ENCODE data around the gene GCGR. TPM values are rescaled to one million over a fixed set of nuclear protein-coding genes. Genes with fewer than 3 reads are reported as not detected.

The GCGR gene
- total RNA-seq, 4 donors from 2014 or later = not detected

GRCh38 chr17:81860756-81861568, 57.0 kb downstream of the GCGR start:
- Histone ChIP-seq H3K4me3 (peak overlapping the region; percentile 73 to 97 (median 91)), H3K9me3 (no peaks in the 10 kb centered on the region), H3K27ac (peak overlapping the region; percentile 96 to 100 (median 99)), H3K27me3 (no peaks in the 10 kb centered on the region), H3K36me3 (peaks cover 0 to 52% (median 0%) of the 10 kb centered on the region in 3 donors), H3K4me1 (peaks cover 31 to 85% (median 46%) of the 10 kb centered on the region in 3 donors)
- TF ChIP-seq POLR2A (IDR thresholded peaks at IDR 0.05) (peak in 3 of 4 donors; percentile 92 to 99 (median 99)), CTCF (IDR thresholded peaks at IDR 0.05) (peak in 1 of 6 experiments; percentile 4)
- intact Hi-C loops (cut with DNase I) = no loop called here
- 0% methylated on average over 29 of the region's 74 CpGs; no CpG with 5 or more reads in 1 of the 2 donors for WGBS, 2 donors
- DNase-seq = peak; percentile 96

GRCh38 chr17:81863123-81863675, 59.2 kb downstream of the GCGR start:
- no peak for TF ChIP-seq CTCF (IDR thresholded peaks at IDR 0.05)
- no peak for TF ChIP-seq POLR2A (IDR thresholded peaks at IDR 0.05)
- DNase-seq = no peak
- intact Hi-C loops (cut with DNase I) = no loop called here
- H3K4me3 ChIP-seq = no peak overlapping the region
- no peaks in the 10 kb centered on the region for H3K9me3 ChIP-seq
- peaks cover 2 to 44% (median 7%) of the 10 kb centered on the region in 3 donors for H3K36me3 ChIP-seq
- H3K27ac ChIP-seq = peak overlapping the region in 2 of 4 donors; percentile 45 to 57
- peaks cover 41 to 85% (median 46%) of the 10 kb centered on the region in 3 donors for H3K4me1 ChIP-seq
- H3K27me3 ChIP-seq = no peaks in the 10 kb centered on the region
- 64 to 78% methylated on average over 6 of the region's 6 CpGs for WGBS, 2 donors

Other genes starting within 250 kb of the GCGR start
- gene NPLOC4, start 167.0 kb upstream of the GCGR start, total RNA-seq = 10 to 100 TPM; 49.0 to 80.9 (median 62.4) TPM
- 1 to 10 TPM in 1 of 4 donors, under 1 TPM in 2, not detected in 1; 0.19 to 2.1 (median 0.72) TPM for gene TSPAN10, start 167.0 kb upstream of the GCGR start, total RNA-seq
- gene PDE6G, start 147.6 kb upstream of the GCGR start, total RNA-seq = not detected
- 10 to 100 TPM; 17.6 to 54.5 (median 37.4) TPM for gene OXLD1, start 137.5 kb upstream of the GCGR start, total RNA-seq
- 10 to 100 TPM; 18.2 to 25.6 (median 21.4) TPM for gene CCDC137, start 137.4 kb upstream of the GCGR start, total RNA-seq
- gene ARL16, start 120.4 kb upstream of the GCGR start, total RNA-seq = 10 to 100 TPM; 19.1 to 34.3 (median 27.9) TPM
- gene HGS, start 120.1 kb upstream of the GCGR start, total RNA-seq = 10 to 100 TPM; 48.2 to 86.8 (median 84.0) TPM
- gene MRPL12, start 100.8 kb upstream of the GCGR start, total RNA-seq = 100 to 1,000 TPM in 1 of 4 donors, 10 to 100 TPM in 3; 69.6 to 115 (median 79.9) TPM
- 10 to 100 TPM; 23.3 to 49.3 (median 37.1) TPM for gene SLC25A10, start 91.9 kb upstream of the GCGR start, total RNA-seq
- 10 to 100 TPM in 3 of 4 donors, 1 to 10 TPM in 1; 8.7 to 28.0 (median 13.2) TPM for gene MCRIP1, start 29.1 kb downstream of the GCGR start, total RNA-seq
- gene PPP1R27, start 30.9 kb downstream of the GCGR start, total RNA-seq = not detected
- 1,000 to 10,000 TPM in 3 of 4 donors, 100 to 1,000 TPM in 1; 459 to 2,191 (median 1,569) TPM for gene P4HB, start 56.4 kb downstream of the GCGR start, total RNA-seq
- 100 to 1,000 TPM; 166 to 239 (median 176) TPM for gene ARHGDIA, start 67.2 kb downstream of the GCGR start, total RNA-seq
- 100 to 1,000 TPM in 2 of 4 donors, 10 to 100 TPM in 2; 75.3 to 133 (median 95.0) TPM for gene ALYREF, start 87.4 kb downstream of the GCGR start, total RNA-seq
- 100 to 1,000 TPM in 3 of 4 donors, 10 to 100 TPM in 1; 92.9 to 133 (median 104) TPM for gene ANAPC11, start 87.6 kb downstream of the GCGR start, total RNA-seq
- gene NPB, start 98.1 kb downstream of the GCGR start, total RNA-seq = 1 to 10 TPM in 3 of 4 donors, under 1 TPM in 1; 0.53 to 7.4 (median 1.5) TPM
- gene PCYT2, start 107.2 kb downstream of the GCGR start, total RNA-seq = 10 to 100 TPM; 18.6 to 38.5 (median 34.6) TPM
- gene SIRT7, start 114.0 kb downstream of the GCGR start, total RNA-seq = 10 to 100 TPM; 52.6 to 81.0 (median 60.7) TPM
- 10 to 100 TPM in 3 of 4 donors, 1 to 10 TPM in 1; 10.0 to 26.6 (median 23.5) TPM for gene MAFG, start 123.6 kb downstream of the GCGR start, total RNA-seq
- 10 to 100 TPM; 14.0 to 24.3 (median 17.4) TPM for gene PYCR1, start 133.2 kb downstream of the GCGR start, total RNA-seq
- not detected for gene MYADML2, start 143.1 kb downstream of the GCGR start, total RNA-seq
- gene NOTUM, start 157.0 kb downstream of the GCGR start, total RNA-seq = under 1 TPM in 3 of 4 donors, not detected in 1; 0.11 to 0.94 (median 0.19) TPM
- 10 to 100 TPM; 10.1 to 21.0 (median 17.1) TPM for gene ASPSCR1, start 173.5 kb downstream of the GCGR start, total RNA-seq
- gene CENPX, start 218.7 kb downstream of the GCGR start, total RNA-seq = 100 to 1,000 TPM in 2 of 4 donors, 10 to 100 TPM in 2; 52.1 to 144 (median 106) TPM
- 10 to 100 TPM in 3 of 4 donors, 1 to 10 TPM in 1; 9.7 to 21.2 (median 18.3) TPM for gene LRRC45, start 219.2 kb downstream of the GCGR start, total RNA-seq
- 10 to 100 TPM in 1 of 4 donors, 1 to 10 TPM in 3; 4.9 to 10.4 (median 7.0) TPM for gene RAC3, start 227.5 kb downstream of the GCGR start, total RNA-seq
- 100 to 1,000 TPM in 3 of 4 donors, 10 to 100 TPM in 1; 89.1 to 162 (median 135) TPM for gene DCXR, start 233.5 kb downstream of the GCGR start, total RNA-seq
- gene RFNG, start 247.7 kb downstream of the GCGR start, total RNA-seq = 10 to 100 TPM; 24.9 to 38.1 (median 31.2) TPM
- 10 to 100 TPM; 62.8 to 76.9 (median 69.5) TPM for gene GPS1, start 247.7 kb downstream of the GCGR start, total RNA-seq

All from esophagus squamous epithelium (tissue), 5 donors.